Measurements from ENCODE around the gene TNFRSF13B. TPM values are rescaled to one million over a fixed set of nuclear protein-coding genes. Genes with fewer than 3 reads are reported as not detected.

TNFRSF13B gene
- total RNA-seq, 1 experiment from 2014 or later: not detected

- H3K27ac Mint-ChIP-seq (ENCODE audit: unreplicated experiment): no peak overlapping the region
- TF ChIP-seq, protein P1, sequence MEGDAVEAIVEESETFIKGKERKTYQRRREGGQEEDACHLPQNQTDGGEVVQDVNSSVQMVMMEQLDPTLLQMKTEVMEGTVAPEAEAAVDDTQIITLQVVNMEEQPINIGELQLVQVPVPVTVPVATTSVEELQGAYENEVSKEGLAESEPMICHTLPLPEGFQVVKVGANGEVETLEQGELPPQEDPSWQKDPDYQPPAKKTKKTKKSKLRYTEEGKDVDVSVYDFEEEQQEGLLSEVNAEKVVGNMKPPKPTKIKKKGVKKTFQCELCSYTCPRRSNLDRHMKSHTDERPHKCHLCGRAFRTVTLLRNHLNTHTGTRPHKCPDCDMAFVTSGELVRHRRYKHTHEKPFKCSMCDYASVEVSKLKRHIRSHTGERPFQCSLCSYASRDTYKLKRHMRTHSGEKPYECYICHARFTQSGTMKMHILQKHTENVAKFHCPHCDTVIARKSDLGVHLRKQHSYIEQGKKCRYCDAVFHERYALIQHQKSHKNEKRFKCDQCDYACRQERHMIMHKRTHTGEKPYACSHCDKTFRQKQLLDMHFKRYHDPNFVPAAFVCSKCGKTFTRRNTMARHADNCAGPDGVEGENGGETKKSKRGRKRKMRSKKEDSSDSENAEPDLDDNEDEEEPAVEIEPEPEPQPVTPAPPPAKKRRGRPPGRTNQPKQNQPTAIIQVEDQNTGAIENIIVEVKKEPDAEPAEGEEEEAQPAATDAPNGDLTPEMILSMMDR (IDR thresholded peaks at IDR 0.05; ENCODE audit: unreplicated experiment): no peak
- no peaks in the 10 kb centered on the region for H3K36me3 Mint-ChIP-seq (ENCODE audit: insufficient read depth, unreplicated experiment)
- no TSS peak for BruUV-seq (replicated peaks)
- intact Hi-C loops (cut with micrococcal nuclease; ENCODE audit: unreplicated experiment): no loop called here
- CTCF ChIA-PET: no interaction called here
- peaks cover 12% of the 10 kb centered on the region for H3K9me3 Mint-ChIP-seq (ENCODE audit: low read depth, unreplicated experiment)
- no peak overlapping the region for H3K4me3 Mint-ChIP-seq (ENCODE audit: low read depth, unreplicated experiment)
- H3K4me1 Mint-ChIP-seq (ENCODE audit: low read depth, unreplicated experiment): no peaks in the 10 kb centered on the region
- no peak for DNase-seq
- peaks cover 64% of the 10 kb centered on the region for H3K27me3 Mint-ChIP-seq (ENCODE audit: unreplicated experiment)
Measured at GRCh38 chr17:16954521-16954920, 17.4 kb downstream of the TNFRSF13B start.

DNA sequence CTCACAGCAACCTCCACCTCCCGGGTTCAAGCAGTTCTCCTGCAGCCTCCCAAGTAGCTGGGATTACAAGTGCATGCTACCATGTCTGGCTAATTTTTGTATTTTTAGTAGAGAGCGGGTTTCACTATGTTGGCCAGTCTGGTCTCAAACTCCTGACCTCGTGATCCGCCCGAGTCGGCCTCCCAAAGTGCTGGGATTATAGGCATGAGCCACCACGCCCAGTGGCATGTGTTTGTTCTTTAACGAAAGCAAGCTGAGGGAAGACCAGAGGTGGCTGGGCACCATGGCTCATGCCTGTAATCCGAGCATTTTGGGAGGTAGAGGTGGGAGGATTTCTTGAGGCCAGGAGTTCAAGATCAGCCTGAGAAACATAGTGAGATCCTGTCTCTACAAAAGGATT lies 18.1 kb downstream of the TNFRSF13B start:
- TF ChIP-seq, protein P1 (IDR thresholded peaks at IDR 0.05; ENCODE audit: unreplicated experiment): no peak
- Mint-ChIP-seq H3K4me1 (ENCODE audit: low read depth, unreplicated experiment) (no peaks in the 10 kb centered on the region), H3K27ac (ENCODE audit: unreplicated experiment) (no peak overlapping the region), H3K9me3 (ENCODE audit: low read depth, unreplicated experiment) (peaks cover 10% of the 10 kb centered on the region), H3K4me3 (ENCODE audit: low read depth, unreplicated experiment) (no peak overlapping the region), H3K27me3 (ENCODE audit: unreplicated experiment) (peaks cover 57% of the 10 kb centered on the region), H3K36me3 (ENCODE audit: insufficient read depth, unreplicated experiment) (no peaks in the 10 kb centered on the region)
- intact Hi-C loops (cut with micrococcal nuclease; ENCODE audit: unreplicated experiment): no loop called here
- CTCF ChIA-PET: no interaction called here
- no peak for DNase-seq
- no TSS peak for BruUV-seq (replicated peaks)

GRCh38 chr17:16953347-16953746 lies 18.6 kb downstream of the TNFRSF13B start:
- H3K4me1 Mint-ChIP-seq (ENCODE audit: low read depth, unreplicated experiment): no peaks in the 10 kb centered on the region
- TF ChIP-seq, protein P1 (IDR thresholded peaks at IDR 0.05; ENCODE audit: unreplicated experiment): no peak
- CTCF ChIA-PET: no interaction called here
- peaks cover 52% of the 10 kb centered on the region for H3K27me3 Mint-ChIP-seq (ENCODE audit: unreplicated experiment)
- intact Hi-C loops (cut with micrococcal nuclease; ENCODE audit: unreplicated experiment): no loop called here
- no peak for DNase-seq
- no peak overlapping the region for H3K27ac Mint-ChIP-seq (ENCODE audit: unreplicated experiment)
- no peak overlapping the region for H3K4me3 Mint-ChIP-seq (ENCODE audit: low read depth, unreplicated experiment)
- peaks cover 12% of the 10 kb centered on the region for H3K9me3 Mint-ChIP-seq (ENCODE audit: low read depth, unreplicated experiment)
- BruUV-seq (replicated peaks): no TSS peak
- H3K36me3 Mint-ChIP-seq (ENCODE audit: insufficient read depth, unreplicated experiment): no peaks in the 10 kb centered on the region

GRCh38 chr17:16952401-16952800 lies 19.5 kb downstream of the TNFRSF13B start:
- CTCF ChIA-PET: no interaction called here
- Mint-ChIP-seq H3K27ac (ENCODE audit: unreplicated experiment) (no peak overlapping the region), H3K36me3 (ENCODE audit: insufficient read depth, unreplicated experiment) (no peaks in the 10 kb centered on the region), H3K4me1 (ENCODE audit: low read depth, unreplicated experiment) (no peaks in the 10 kb centered on the region), H3K27me3 (ENCODE audit: unreplicated experiment) (peaks cover 52% of the 10 kb centered on the region), H3K4me3 (ENCODE audit: low read depth, unreplicated experiment) (no peak overlapping the region), H3K9me3 (ENCODE audit: low read depth, unreplicated experiment) (peaks cover 12% of the 10 kb centered on the region)
- no TSS peak for BruUV-seq (replicated peaks)
- intact Hi-C loops (cut with micrococcal nuclease; ENCODE audit: unreplicated experiment): no loop called here
- DNase-seq: no peak
- TF ChIP-seq, protein P1 (IDR thresholded peaks at IDR 0.05; ENCODE audit: unreplicated experiment): no peak
